Progenitor cell of endocrine pancreas (in vitro differentiated cells): ENCODE measurements around the gene CCDC9B. TPM values are rescaled to one million over a fixed set of nuclear protein-coding genes. Genes with fewer than 3 reads are reported as not detected.

Experiments used
- DNase-seq: peaks from one replicate; pipeline ENCODE4 v3.0.0; 2021; ENCODE audit warnings: low spot score; ENCODE audit not compliant: unreplicated experiment
- H3K27ac Mint-ChIP-seq: 2 replicates; pipeline ENCODE4 v1.8.0; 2021; ENCODE audit warnings: mild to moderate bottlenecking, moderate library complexity, mixed read lengths
- H3K27me3 Mint-ChIP-seq: 2 replicates; pipeline ENCODE4 v1.8.0; 2021; ENCODE audit warnings: mixed read lengths
- H3K36me3 Mint-ChIP-seq: 2 replicates; pipeline ENCODE4 v1.8.0; 2022; ENCODE audit warnings: mixed read lengths; ENCODE audit not compliant: insufficient read depth
- H3K4me1 Mint-ChIP-seq: 2 replicates; pipeline ENCODE4 v1.8.0; 2021; ENCODE audit warnings: low read depth, mixed read lengths
- H3K4me3 Mint-ChIP-seq: 2 replicates; pipeline ENCODE4 v1.8.0; 2021; ENCODE audit warnings: low read depth, mild to moderate bottlenecking, moderate library complexity, mixed read lengths
- H3K9me3 Mint-ChIP-seq: 2 replicates; pipeline ENCODE4 v1.8.0; 2021; ENCODE audit warnings: low read depth, mixed read lengths
- CTCF ChIP-seq: fragments of 200-600 bp; sonication (generic); IDR thresholded peaks from one replicate; pipeline ENCODE4 v1.5.0; 2021; ENCODE audit warnings: antibody characterized with exemption, mild to moderate bottlenecking; ENCODE audit not compliant: unreplicated experiment
- total RNA-seq: library from RNA; stranded (reverse); gene quantifications from 2 replicates; pipeline ENCODE4 v1.2.1, GENCODE V29; 2021

The CCDC9B gene
- total RNA-seq, 1 donor from 2014 or later = 0.07 TPM

GRCh38 chr15:40335938-40336743 is 4.6 kb downstream of the CCDC9B start:
- Mint-ChIP-seq H3K9me3 (no peaks in the 10 kb centered on the region), H3K27ac (no peak overlapping the region), H3K4me3 (no peak overlapping the region), H3K4me1 (peaks cover 3% of the 10 kb centered on the region), H3K36me3 (no peaks in the 10 kb centered on the region), H3K27me3 (peaks cover 32% of the 10 kb centered on the region)
- no peak for DNase-seq
- no peak for TF ChIP-seq CTCF

GRCh38 chr15:40334941-40335795 is 5.6 kb downstream of the CCDC9B start:
- Mint-ChIP-seq H3K27ac (no peak overlapping the region), H3K9me3 (no peaks in the 10 kb centered on the region), H3K36me3 (no peaks in the 10 kb centered on the region), H3K4me3 (no peak overlapping the region), H3K27me3 (peaks cover 34% of the 10 kb centered on the region), H3K4me1 (peaks cover 3% of the 10 kb centered on the region)
- no peak for DNase-seq
- no peak for TF ChIP-seq CTCF

GRCh38 chr15:40334541-40334940 is 6.2 kb downstream of the CCDC9B start:
- Mint-ChIP-seq H3K27me3 (peaks cover 37% of the 10 kb centered on the region), H3K4me1 (peaks cover 3% of the 10 kb centered on the region), H3K9me3 (no peaks in the 10 kb centered on the region), H3K36me3 (no peaks in the 10 kb centered on the region), H3K27ac (no peak overlapping the region), H3K4me3 (no peak overlapping the region)
- TF ChIP-seq CTCF = no peak
- DNase-seq = no peak

- peaks cover 3% of the 10 kb centered on the region for H3K4me1 Mint-ChIP-seq
- no peak for DNase-seq
- H3K4me3 Mint-ChIP-seq = no peak overlapping the region
- H3K36me3 Mint-ChIP-seq = no peaks in the 10 kb centered on the region
- TF ChIP-seq CTCF = no peak
- H3K9me3 Mint-ChIP-seq = no peaks in the 10 kb centered on the region
- no peak overlapping the region for H3K27ac Mint-ChIP-seq
- H3K27me3 Mint-ChIP-seq = peaks cover 40% of the 10 kb centered on the region
Observed at GRCh38 chr15:40333922-40334492, 6.7 kb downstream of the CCDC9B start.

GRCh38 chr15:40332113-40332781 is 8.5 kb downstream of the CCDC9B start:
- TF ChIP-seq CTCF = no peak
- Mint-ChIP-seq H3K4me3 (no peak overlapping the region), H3K36me3 (peaks cover 2% of the 10 kb centered on the region), H3K27ac (no peak overlapping the region), H3K27me3 (peaks cover 43% of the 10 kb centered on the region), H3K4me1 (peaks cover 1% of the 10 kb centered on the region), H3K9me3 (no peaks in the 10 kb centered on the region)
- DNase-seq = no peak
